ENCODE data around the gene DOK3. TPM values are rescaled to one million over a fixed set of nuclear protein-coding genes. Genes with fewer than 3 reads are reported as not detected.
"Not testable (repeated sequence)": the region's sequence is repeated elsewhere in the genome, so short reads cannot be mapped to it uniquely, and the experiment has no call there.

Gene DOK3
- polyA plus RNA-seq, 1 donor (not counting 4 experiments of a cell fraction or from before 2014, with no cell fraction given): 1.7 TPM

- Histone ChIP-seq H3K36me3 (ENCODE audit: control insufficient read depth in 2 of 2, extremely low read depth in 1 of 2, insufficient read depth in 2 of 2, low read length in 2 of 2) (peaks cover 45 to 53% of the 10 kb centered on the region in 2 experiments), H3K27ac (ENCODE audit: control insufficient read depth, insufficient read depth, low read length) (no peak overlapping the region), H2AFZ (ENCODE audit: control insufficient read depth, low read length) (no peak overlapping the region), H3K4me3 (ENCODE audit: control insufficient read depth in 2 of 3, extremely low read depth in 1 of 3, insufficient read depth in 2 of 3, low read depth in 1 of 3, low read length in 3 of 3) (no peak overlapping the region), H3K9me3 (ENCODE audit: control insufficient read depth, low read depth, low read length) (no peaks in the 10 kb centered on the region), H3K79me2 (ENCODE audit: control insufficient read depth, insufficient read depth, low read length) (peaks cover 8% of the 10 kb centered on the region), H3K27me3 (ENCODE audit: control insufficient read depth, extremely low read depth, insufficient read depth, low read length) (no peaks in the 10 kb centered on the region), H3K9ac (ENCODE audit: control insufficient read depth, extremely low read depth, insufficient read depth, low read length) (no peak overlapping the region), H4K20me1 (ENCODE audit: control insufficient read depth, extremely low read depth, insufficient read depth, low read length) (peaks cover 7% of the 10 kb centered on the region), H3K4me1 (ENCODE audit: control insufficient read depth, extremely low read depth, insufficient read depth, low read length) (no peaks in the 10 kb centered on the region), H3K4me2 (ENCODE audit: control insufficient read depth, extremely low read depth, insufficient read depth, low read depth, low read length) (no peak overlapping the region), H3K9me1 (ENCODE audit: control insufficient read depth, extremely low read depth, insufficient read depth, low read length) (no peaks in the 10 kb centered on the region)
- DNase-seq (ENCODE audit: low read depth, low spot score) (no peak), FAIRE-seq (no peak)
- dilution Hi-C loops (cut with MboI; ENCODE audit: extremely low pct_ligation_motif_present, low sequenced_read_pairs): no loop called here
- TF ChIP-seq EZH2 (IDR thresholded peaks at IDR 0.05; ENCODE audit: low read length) (no peak), CTCF (optimal IDR thresholded peaks at IDR 0.05 in 1 of 3, IDR thresholded peaks at IDR 0.05 in 1 of 3, conservative IDR thresholded peaks at IDR 0.05 in 1 of 3; ENCODE audit: extremely low read depth in 1 of 3, insufficient read depth in 2 of 3, low read length in 3 of 3) (no peak)
These were observed 22.5 kb downstream of the DOK3 start for GRCh38 chr5:177487144-177487543.

- H3K9me1 ChIP-seq (ENCODE audit: control insufficient read depth, extremely low read depth, insufficient read depth, low read length): no peaks in the 10 kb centered on the region
- TF ChIP-seq EZH2 (IDR thresholded peaks at IDR 0.05; ENCODE audit: low read length) (no peak), CTCF (optimal IDR thresholded peaks at IDR 0.05 in 1 of 3, IDR thresholded peaks at IDR 0.05 in 1 of 3, conservative IDR thresholded peaks at IDR 0.05 in 1 of 3; ENCODE audit: extremely low read depth in 1 of 3, insufficient read depth in 2 of 3, low read length in 3 of 3) (no peak)
- H2AFZ ChIP-seq (ENCODE audit: control insufficient read depth, low read length): no peak overlapping the region
- DNase-seq (ENCODE audit: low read depth, low spot score) (no peak), FAIRE-seq (no peak)
- no peak overlapping the region for H3K27ac ChIP-seq (ENCODE audit: control insufficient read depth, insufficient read depth, low read length)
- no peak overlapping the region for H3K4me3 ChIP-seq (ENCODE audit: control insufficient read depth in 2 of 3, extremely low read depth in 1 of 3, insufficient read depth in 2 of 3, low read depth in 1 of 3, low read length in 3 of 3)
- H3K27me3 ChIP-seq (ENCODE audit: control insufficient read depth, extremely low read depth, insufficient read depth, low read length): no peaks in the 10 kb centered on the region
- peaks cover 5% of the 10 kb centered on the region for H4K20me1 ChIP-seq (ENCODE audit: control insufficient read depth, extremely low read depth, insufficient read depth, low read length)
- no peak overlapping the region for H3K4me2 ChIP-seq (ENCODE audit: control insufficient read depth, extremely low read depth, insufficient read depth, low read depth, low read length)
- no peaks in the 10 kb centered on the region for H3K9me3 ChIP-seq (ENCODE audit: control insufficient read depth, low read depth, low read length)
- no peak overlapping the region for H3K9ac ChIP-seq (ENCODE audit: control insufficient read depth, extremely low read depth, insufficient read depth, low read length)
- dilution Hi-C loops (cut with MboI; ENCODE audit: extremely low pct_ligation_motif_present, low sequenced_read_pairs): no loop called here
- peaks cover 7% of the 10 kb centered on the region for H3K79me2 ChIP-seq (ENCODE audit: control insufficient read depth, insufficient read depth, low read length)
- H3K4me1 ChIP-seq (ENCODE audit: control insufficient read depth, extremely low read depth, insufficient read depth, low read length): no peaks in the 10 kb centered on the region
- H3K36me3 ChIP-seq (ENCODE audit: control insufficient read depth in 2 of 2, extremely low read depth in 1 of 2, insufficient read depth in 2 of 2, low read length in 2 of 2): peaks cover 48 to 57% of the 10 kb centered on the region in 2 experiments
These were observed 23.4 kb downstream of the DOK3 start for GRCh38 chr5:177486256-177486655.

GRCh38 chr5:177485753-177486152, 23.9 kb downstream of the DOK3 start:
- DNase-seq (ENCODE audit: low read depth, low spot score); H3K9ac ChIP-seq (ENCODE audit: control insufficient read depth, extremely low read depth, insufficient read depth, low read length); H3K4me1 ChIP-seq (ENCODE audit: control insufficient read depth, extremely low read depth, insufficient read depth, low read length); H4K20me1 ChIP-seq (ENCODE audit: control insufficient read depth, extremely low read depth, insufficient read depth, low read length); H2AFZ ChIP-seq (ENCODE audit: control insufficient read depth, low read length); dilution Hi-C loops (cut with MboI; ENCODE audit: extremely low pct_ligation_motif_present, low sequenced_read_pairs); H3K4me3 ChIP-seq (ENCODE audit: control insufficient read depth in 2 of 3, extremely low read depth in 1 of 3, insufficient read depth in 2 of 3, low read depth in 1 of 3, low read length in 3 of 3); H3K4me2 ChIP-seq (ENCODE audit: control insufficient read depth, extremely low read depth, insufficient read depth, low read depth, low read length); H3K79me2 ChIP-seq (ENCODE audit: control insufficient read depth, insufficient read depth, low read length); H3K27me3 ChIP-seq (ENCODE audit: control insufficient read depth, extremely low read depth, insufficient read depth, low read length); H3K9me1 ChIP-seq (ENCODE audit: control insufficient read depth, extremely low read depth, insufficient read depth, low read length); H3K27ac ChIP-seq (ENCODE audit: control insufficient read depth, insufficient read depth, low read length); H3K9me3 ChIP-seq (ENCODE audit: control insufficient read depth, low read depth, low read length); FAIRE-seq: not testable (repeated sequence)
- peaks cover 46 to 52% of the 10 kb centered on the region in 2 experiments for H3K36me3 ChIP-seq (ENCODE audit: control insufficient read depth in 2 of 2, extremely low read depth in 1 of 2, insufficient read depth in 2 of 2, low read length in 2 of 2)
